Left ventricle myocardium superior (tissue), 1 donor: Measurements from ENCODE around the gene SCRN2. TPM values are rescaled to one million over a fixed set of nuclear protein-coding genes. Genes with fewer than 3 reads are reported as not detected.

Source experiments
- ATAC-seq: fragments of 200-7000 bp; cut with Tn5 transposase; one replicate; pipeline ENCODE4 v1.9.1; 2020; ENCODE audit warnings: mild to moderate bottlenecking, moderate library complexity
- DNase-seq: peaks from one replicate; pipeline ENCODE4 v3.0.0-alpha.2; 2020
- intact Hi-C: fragments of 100-400 bp; cut with micrococcal nuclease; formaldehyde crosslinking; loops from one replicate; pipeline ENCODE4 v1.11.0; 2022
- total RNA-seq: library from RNA; stranded (reverse); fragmentation: NEBNext Ultra II Directional; extraction: Animal tissue kit (Norgen Biotek cat#: 25700); gene quantifications from one replicate; pipeline ENCODE4 v1.2.1, GENCODE V29; 2021
- donor health status: DM: no; HTN: yes; CAD: no; lungs with severe emphysema.

The SCRN2 gene
- total RNA-seq, 1 donor from 2014 or later, result 33.8 TPM

DNA sequence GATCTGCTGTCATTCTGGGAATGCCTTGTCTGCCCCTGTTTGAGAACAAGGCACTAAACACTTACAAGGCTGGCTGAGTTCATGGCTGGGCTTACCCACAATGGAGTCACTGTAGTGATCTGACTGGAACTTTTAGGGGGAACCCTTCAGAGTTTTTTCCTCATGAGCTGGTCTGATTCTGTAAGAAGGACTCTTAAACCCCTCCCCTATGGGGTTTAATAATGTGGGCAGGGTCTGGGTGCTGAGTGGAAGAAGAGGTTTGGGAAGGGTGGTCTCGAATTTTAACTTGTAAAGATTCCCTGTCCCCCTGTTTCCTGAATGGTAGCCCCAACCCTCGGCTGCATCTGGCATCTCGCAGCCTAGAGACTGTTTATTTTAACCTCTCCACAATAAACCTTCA lies 50.0 kb downstream of the SCRN2 start:
- intact Hi-C loops, result no loop called here
- ATAC-seq (no peak), DNase-seq (no peak)

GRCh38 chr17:47789611-47790561 lies 51.2 kb downstream of the SCRN2 start:
- peak; percentile 72 for DNase-seq
- ATAC-seq, result peak; percentile 93
- intact Hi-C loops, result no loop called here

Other genes with a start within 250 kb of the SCRN2 start
- gene KPNB1, start 191.4 kb downstream of the SCRN2 start, total RNA-seq, result 169 TPM
- gene TBKBP1, start 147.1 kb downstream of the SCRN2 start, total RNA-seq, result 15.9 TPM
- gene TBX21, start 108.0 kb downstream of the SCRN2 start, total RNA-seq, result 0.40 TPM
- 4.0 TPM for gene OSBPL7, start 19.5 kb downstream of the SCRN2 start, total RNA-seq
- 53.5 TPM for gene MRPL10, start 9.7 kb downstream of the SCRN2 start, total RNA-seq
- gene LRRC46, start 9.6 kb downstream of the SCRN2 start, total RNA-seq, result not detected
- 0.15 TPM for gene SP6, start 9.9 kb upstream of the SCRN2 start, total RNA-seq
- 14.1 TPM for gene SP2, start 55.0 kb upstream of the SCRN2 start, total RNA-seq
- gene PNPO, start 100.3 kb upstream of the SCRN2 start, total RNA-seq, result 31.3 TPM
- gene PRR15L, start 116.6 kb upstream of the SCRN2 start, total RNA-seq, result not detected
- 50.8 TPM for gene CDK5RAP3, start 129.8 kb upstream of the SCRN2 start, total RNA-seq
- gene COPZ2, start 196.5 kb upstream of the SCRN2 start, total RNA-seq, result 58.2 TPM
- 886 TPM for gene NFE2L1, start 207.1 kb upstream of the SCRN2 start, total RNA-seq